ENCODE data around the gene VANGL2. TPM values are rescaled to one million over a fixed set of nuclear protein-coding genes. Genes with fewer than 3 reads are reported as not detected.

Gene VANGL2
- total RNA-seq, 1 experiment from 2014 or later: 2.0 TPM

DNA sequence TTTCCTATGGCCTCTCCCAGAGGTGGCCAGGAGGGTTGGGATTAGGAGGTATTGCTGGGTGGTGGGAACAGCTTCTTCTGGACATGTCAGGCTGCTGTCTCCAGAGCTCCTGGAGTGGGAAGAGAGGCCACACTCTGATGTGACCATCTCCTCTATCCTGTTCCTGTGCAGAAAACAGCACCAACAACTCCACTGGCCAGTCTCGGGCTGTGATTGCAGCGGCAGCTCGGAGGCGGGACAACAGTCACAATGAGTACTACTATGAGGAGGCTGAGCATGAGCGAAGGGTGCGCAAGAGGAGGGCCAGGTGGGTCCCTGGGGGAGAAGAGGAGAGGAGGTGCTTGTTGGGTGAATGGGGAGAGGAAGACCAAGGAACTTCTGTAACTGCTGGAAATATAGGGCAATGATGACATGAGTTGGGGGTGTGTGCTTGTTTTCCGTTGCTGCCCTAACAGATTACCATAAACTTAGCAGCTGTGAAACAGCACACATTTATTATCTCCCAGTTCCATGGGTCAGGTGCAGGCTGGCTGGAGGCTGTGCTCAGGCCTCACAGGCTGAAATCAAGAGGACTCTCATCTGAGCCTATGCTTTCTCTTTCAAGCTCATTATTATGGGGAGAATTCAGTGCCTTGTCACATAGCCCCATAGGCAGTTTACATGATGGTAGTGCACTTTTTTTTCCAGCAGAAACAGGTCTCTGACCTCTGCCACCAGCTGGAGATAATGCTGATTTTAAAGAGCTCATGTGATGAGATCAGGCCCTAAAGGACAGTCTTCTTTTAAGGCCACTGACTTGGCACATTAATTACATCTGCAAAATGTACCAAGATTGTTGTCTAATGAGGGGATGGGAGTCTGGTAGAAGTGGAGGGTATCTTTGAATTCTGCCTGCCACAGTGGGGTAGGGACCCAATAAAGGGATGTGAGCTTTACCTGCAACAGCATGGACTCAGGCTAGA, 20.8 kb downstream of the VANGL2 start:
- no peaks in the 10 kb centered on the region for H3K9me3 Mint-ChIP-seq (ENCODE audit: low read depth, unreplicated experiment)
- BruUV-seq (replicated peaks): no TSS peak
- H3K4me3 Mint-ChIP-seq (ENCODE audit: low read depth, unreplicated experiment): no peak overlapping the region
- intact Hi-C loops (cut with micrococcal nuclease; ENCODE audit: unreplicated experiment): no loop called here
- DNase-seq: no peak
- H3K36me3 Mint-ChIP-seq (ENCODE audit: insufficient read depth, unreplicated experiment): no peaks in the 10 kb centered on the region
- peaks cover 69% of the 10 kb centered on the region for H3K27me3 Mint-ChIP-seq (ENCODE audit: unreplicated experiment)
- TF ChIP-seq, protein P1, sequence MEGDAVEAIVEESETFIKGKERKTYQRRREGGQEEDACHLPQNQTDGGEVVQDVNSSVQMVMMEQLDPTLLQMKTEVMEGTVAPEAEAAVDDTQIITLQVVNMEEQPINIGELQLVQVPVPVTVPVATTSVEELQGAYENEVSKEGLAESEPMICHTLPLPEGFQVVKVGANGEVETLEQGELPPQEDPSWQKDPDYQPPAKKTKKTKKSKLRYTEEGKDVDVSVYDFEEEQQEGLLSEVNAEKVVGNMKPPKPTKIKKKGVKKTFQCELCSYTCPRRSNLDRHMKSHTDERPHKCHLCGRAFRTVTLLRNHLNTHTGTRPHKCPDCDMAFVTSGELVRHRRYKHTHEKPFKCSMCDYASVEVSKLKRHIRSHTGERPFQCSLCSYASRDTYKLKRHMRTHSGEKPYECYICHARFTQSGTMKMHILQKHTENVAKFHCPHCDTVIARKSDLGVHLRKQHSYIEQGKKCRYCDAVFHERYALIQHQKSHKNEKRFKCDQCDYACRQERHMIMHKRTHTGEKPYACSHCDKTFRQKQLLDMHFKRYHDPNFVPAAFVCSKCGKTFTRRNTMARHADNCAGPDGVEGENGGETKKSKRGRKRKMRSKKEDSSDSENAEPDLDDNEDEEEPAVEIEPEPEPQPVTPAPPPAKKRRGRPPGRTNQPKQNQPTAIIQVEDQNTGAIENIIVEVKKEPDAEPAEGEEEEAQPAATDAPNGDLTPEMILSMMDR (IDR thresholded peaks at IDR 0.05; ENCODE audit: unreplicated experiment): no peak
- H3K4me1 Mint-ChIP-seq (ENCODE audit: low read depth, unreplicated experiment): no peaks in the 10 kb centered on the region
- CTCF ChIA-PET: interaction anchor here (0.5 kb wide), 1 partner anchor 13 kb away, joined by 4 read pairs; no protein-coding TSS in a partner anchor
- H3K27ac Mint-ChIP-seq (ENCODE audit: unreplicated experiment): no peak overlapping the region

GRCh38 chr1:160421881-160422280, 21.5 kb downstream of the VANGL2 start:
- Mint-ChIP-seq H3K27ac (ENCODE audit: unreplicated experiment) (no peak overlapping the region), H3K4me1 (ENCODE audit: low read depth, unreplicated experiment) (no peaks in the 10 kb centered on the region), H3K4me3 (ENCODE audit: low read depth, unreplicated experiment) (no peak overlapping the region), H3K36me3 (ENCODE audit: insufficient read depth, unreplicated experiment) (no peaks in the 10 kb centered on the region), H3K9me3 (ENCODE audit: low read depth, unreplicated experiment) (no peaks in the 10 kb centered on the region), H3K27me3 (ENCODE audit: unreplicated experiment) (peaks cover 66% of the 10 kb centered on the region)
- CTCF ChIA-PET: no interaction called here
- BruUV-seq (replicated peaks): no TSS peak
- intact Hi-C loops (cut with micrococcal nuclease; ENCODE audit: unreplicated experiment): no loop called here
- TF ChIP-seq, protein P1 (IDR thresholded peaks at IDR 0.05; ENCODE audit: unreplicated experiment): no peak
- DNase-seq: no peak

GRCh38 chr1:160423966-160424365, 23.6 kb downstream of the VANGL2 start:
- no peaks in the 10 kb centered on the region for H3K36me3 Mint-ChIP-seq (ENCODE audit: insufficient read depth, unreplicated experiment)
- H3K4me1 Mint-ChIP-seq (ENCODE audit: low read depth, unreplicated experiment): no peaks in the 10 kb centered on the region
- DNase-seq: no peak
- intact Hi-C loops (cut with micrococcal nuclease; ENCODE audit: unreplicated experiment): no loop called here
- no peak overlapping the region for H3K27ac Mint-ChIP-seq (ENCODE audit: unreplicated experiment)
- CTCF ChIA-PET: no interaction called here
- H3K4me3 Mint-ChIP-seq (ENCODE audit: low read depth, unreplicated experiment): no peak overlapping the region
- no TSS peak for BruUV-seq (replicated peaks)
- H3K9me3 Mint-ChIP-seq (ENCODE audit: low read depth, unreplicated experiment): no peaks in the 10 kb centered on the region
- TF ChIP-seq, protein P1 (IDR thresholded peaks at IDR 0.05; ENCODE audit: unreplicated experiment): no peak
- H3K27me3 Mint-ChIP-seq (ENCODE audit: unreplicated experiment): peaks cover 55% of the 10 kb centered on the region

GRCh38 chr1:160425847-160426246, 25.5 kb downstream of the VANGL2 start:
- H3K36me3 Mint-ChIP-seq (ENCODE audit: insufficient read depth, unreplicated experiment): no peaks in the 10 kb centered on the region
- CTCF ChIA-PET: no interaction called here
- peaks cover 37% of the 10 kb centered on the region for H3K27me3 Mint-ChIP-seq (ENCODE audit: unreplicated experiment)

More at GRCh38 chr1:160425847-160426246, 25.5 kb downstream of the VANGL2 start:
- H3K27ac Mint-ChIP-seq (ENCODE audit: unreplicated experiment): no peak overlapping the region
- no peak overlapping the region for H3K4me3 Mint-ChIP-seq (ENCODE audit: low read depth, unreplicated experiment)
- DNase-seq: no peak
- no TSS peak for BruUV-seq (replicated peaks)
- TF ChIP-seq, protein P1 (IDR thresholded peaks at IDR 0.05; ENCODE audit: unreplicated experiment): no peak
- no peaks in the 10 kb centered on the region for H3K9me3 Mint-ChIP-seq (ENCODE audit: low read depth, unreplicated experiment)
- no peaks in the 10 kb centered on the region for H3K4me1 Mint-ChIP-seq (ENCODE audit: low read depth, unreplicated experiment)
- intact Hi-C loops (cut with micrococcal nuclease; ENCODE audit: unreplicated experiment): loop anchor here (5.0 kb wide), 2 partner anchors 116 to 251 kb away; no protein-coding TSS in a partner anchor
